ENCODE results near the gene SRGAP1. TPM values are rescaled to one million over a fixed set of nuclear protein-coding genes. Genes with fewer than 3 reads are reported as not detected.

The SRGAP1 gene
- polyA plus RNA-seq (ENCODE audit: insufficient read length) = 29.7 TPM
- long read RNA-seq, donor 1, transcript SRGAP1-205 (2 exons, 836 nt) = major isoform, 5 of 20 reads
- long read RNA-seq, donor 1, partial matches to known transcripts = 14 of 20 reads
- long read RNA-seq, donor 1, other reads (novel, unspliced or antisense) = 0 of 20 reads
- long read RNA-seq, donor 2, partial matches to known transcripts = 0 of 1 reads
- long read RNA-seq, donor 2, other reads (novel, unspliced or antisense) = 0 of 1 reads
- long read RNA-seq, donor 3, partial matches to known transcripts = 8 of 11 reads
- long read RNA-seq, donor 3, other reads (novel, unspliced or antisense) = 0 of 11 reads
- long read RNA-seq, donor 4 = 0 reads
- long read RNA-seq, donor 5 = 0 reads
- long read RNA-seq, donor 6, transcript SRGAP1-205 (2 exons, 836 nt) = major isoform, 5 of 5 reads
- long read RNA-seq, donor 6, partial matches to known transcripts = 0 of 5 reads
- long read RNA-seq, donor 6, other reads (novel, unspliced or antisense) = 0 of 5 reads
- long read RNA-seq, donor 7, partial matches to known transcripts = 5 of 9 reads
- long read RNA-seq, donor 7, other reads (novel, unspliced or antisense) = 0 of 9 reads
- long read RNA-seq, donor 8, partial matches to known transcripts = 0 of 1 reads
- long read RNA-seq, donor 8, other reads (novel, unspliced or antisense) = 0 of 1 reads

DNA sequence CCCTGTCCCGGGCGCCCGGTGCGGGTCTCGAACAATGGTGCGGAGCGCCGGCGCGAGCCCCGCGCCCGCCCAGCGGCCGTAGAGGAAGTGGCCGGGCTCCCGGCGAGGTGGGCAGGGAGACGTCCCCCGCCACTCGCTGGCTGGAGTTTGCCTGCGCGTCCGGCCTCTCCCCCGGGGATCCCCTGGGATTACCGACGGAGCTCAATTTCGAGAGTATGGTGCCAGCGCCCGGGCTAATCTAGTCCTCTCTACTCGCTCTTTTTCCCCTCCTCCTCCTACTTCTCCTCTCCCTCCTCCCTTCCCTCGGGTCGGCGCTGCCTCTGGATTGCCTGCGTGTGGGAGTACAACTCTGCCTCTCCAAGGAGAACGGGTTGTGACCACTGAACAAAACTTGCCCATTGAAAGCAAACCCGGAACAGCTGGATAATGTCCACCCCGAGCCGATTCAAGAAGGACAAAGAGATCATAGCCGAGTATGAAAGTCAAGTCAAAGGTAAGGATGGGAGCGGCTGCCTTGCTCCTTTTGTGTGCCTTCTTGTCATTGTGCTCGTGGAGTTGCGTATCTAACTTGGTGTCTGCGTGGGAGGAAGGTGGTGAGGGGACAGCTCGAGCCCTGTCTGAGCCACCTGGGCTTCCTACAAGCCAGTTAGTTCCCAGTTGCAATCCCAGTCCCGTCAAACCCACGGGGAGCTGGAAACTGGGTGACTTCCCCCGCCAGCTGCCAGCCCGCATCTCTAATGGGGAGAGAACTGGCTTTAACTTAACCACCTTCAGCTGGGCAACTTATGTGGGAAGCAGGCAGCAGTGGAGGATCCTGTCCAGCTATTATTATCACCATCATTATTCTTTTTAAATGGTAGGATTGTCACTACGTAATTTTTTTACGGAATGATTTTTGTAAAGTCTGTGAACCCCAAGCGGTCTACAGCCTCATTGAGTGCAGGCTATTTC lies at the start of gene SRGAP1:
SRGAP1 (plus strand) TSS at position 310 of the 951 bp plus-strand sequence; CDS start at position 427, 117 bp downstream.
- peak; percentile 81 for DNase-seq

DNA sequence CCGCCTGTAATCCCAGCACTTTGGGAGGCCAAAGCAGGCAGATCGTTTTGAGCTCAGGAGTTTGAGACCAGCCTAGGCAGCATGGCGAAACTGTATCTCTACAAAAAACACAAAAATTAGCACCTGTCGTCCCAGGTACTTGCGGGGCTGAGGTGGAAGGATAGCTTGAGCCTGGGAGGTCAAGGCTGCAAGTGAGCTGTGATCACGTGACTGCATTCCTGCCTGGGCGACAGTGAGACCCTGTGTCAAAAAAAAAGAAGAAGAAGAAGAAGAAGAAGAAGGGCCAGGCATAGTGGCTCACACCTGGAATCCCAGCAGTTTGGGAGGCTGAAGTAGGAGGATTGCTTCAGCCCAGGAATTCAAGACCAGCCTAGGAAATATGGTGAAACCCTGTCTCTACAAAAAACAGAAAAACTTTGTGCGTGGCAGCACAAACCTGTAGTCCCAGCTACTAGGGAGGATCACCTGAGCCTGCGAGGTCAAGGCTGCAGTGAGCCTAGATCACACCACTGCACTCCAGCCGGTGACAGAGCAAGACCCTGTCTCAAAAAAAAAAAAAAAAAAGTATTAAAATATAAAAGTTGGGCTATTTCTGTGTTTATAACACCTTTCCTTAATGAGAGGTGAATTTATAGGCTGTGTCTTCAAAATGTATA lies 49.3 kb upstream of the SRGAP1 start:
- DNase-seq = no peak

GRCh38 chr12:63795944-63796343 lies 48.6 kb upstream of the SRGAP1 start:
- no peak for DNase-seq

DNA sequence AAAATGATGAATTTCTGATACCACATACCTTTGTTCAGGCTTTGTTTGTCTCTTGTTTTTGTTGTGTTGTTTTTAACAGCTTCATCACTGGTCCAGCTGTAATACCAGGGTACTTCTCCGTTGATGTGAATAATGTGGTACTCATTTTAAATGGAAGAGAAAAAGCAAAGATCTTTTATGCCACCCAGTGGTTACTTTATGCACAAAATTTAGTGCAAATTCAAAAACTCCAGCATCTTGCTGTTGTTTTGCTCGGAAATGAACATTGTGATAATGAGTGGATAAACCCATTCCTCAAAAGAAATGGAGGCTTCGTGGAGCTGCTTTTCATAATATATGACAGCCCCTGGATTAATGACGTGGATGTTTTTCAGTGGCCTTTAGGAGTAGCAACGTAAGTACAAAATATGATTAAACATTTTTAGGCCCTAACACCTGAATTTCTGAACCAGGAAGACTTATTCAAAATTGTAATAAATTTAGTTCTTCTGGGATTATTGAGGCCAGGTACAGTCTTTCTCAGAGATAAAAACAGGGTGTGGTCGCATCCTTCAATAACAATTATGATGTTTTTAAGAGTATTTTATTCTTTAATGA lies 42.4 kb upstream of the SRGAP1 start:
- no peak for DNase-seq

DNA sequence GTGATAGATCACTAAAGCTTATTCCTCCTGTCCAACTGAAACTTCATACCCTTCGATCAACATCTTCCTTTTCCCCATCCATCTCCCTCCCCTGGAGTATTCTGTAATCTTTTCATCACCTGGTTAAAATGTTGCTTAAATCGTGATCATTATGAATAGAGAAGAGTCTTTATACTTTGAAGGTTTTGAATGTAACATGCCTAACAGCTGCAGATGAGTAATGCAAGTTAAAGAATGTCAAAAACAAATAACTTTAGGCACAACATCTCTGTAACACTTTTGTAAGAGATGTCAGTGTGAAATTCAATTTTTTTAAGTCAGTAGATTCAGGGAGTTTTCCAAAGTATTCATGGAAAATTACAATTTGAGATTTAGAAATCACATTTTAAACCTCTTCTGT lies 39.8 kb upstream of the SRGAP1 start:
- no peak for DNase-seq

GRCh38 chr12:63805704-63806672 lies 38.5 kb upstream of the SRGAP1 start:
- DNase-seq = no peak

DNA sequence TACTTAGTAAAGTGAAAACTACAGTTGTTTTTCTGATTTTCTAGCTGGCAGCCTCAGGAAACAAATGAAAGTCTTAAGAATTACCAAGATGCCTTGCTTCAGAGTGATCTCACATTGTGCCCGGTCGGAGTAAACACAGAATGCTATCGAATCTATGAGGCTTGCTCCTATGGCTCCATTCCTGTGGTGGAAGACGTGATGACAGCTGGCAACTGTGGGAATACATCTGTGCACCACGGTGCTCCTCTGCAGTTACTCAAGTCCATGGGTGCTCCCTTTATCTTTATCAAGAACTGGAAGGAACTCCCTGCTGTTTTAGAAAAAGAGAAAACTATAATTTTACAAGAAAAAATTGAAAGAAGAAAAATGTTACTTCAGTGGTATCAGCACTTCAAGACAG lies 35.9 kb upstream of the SRGAP1 start:
- DNase-seq = no peak

DNA sequence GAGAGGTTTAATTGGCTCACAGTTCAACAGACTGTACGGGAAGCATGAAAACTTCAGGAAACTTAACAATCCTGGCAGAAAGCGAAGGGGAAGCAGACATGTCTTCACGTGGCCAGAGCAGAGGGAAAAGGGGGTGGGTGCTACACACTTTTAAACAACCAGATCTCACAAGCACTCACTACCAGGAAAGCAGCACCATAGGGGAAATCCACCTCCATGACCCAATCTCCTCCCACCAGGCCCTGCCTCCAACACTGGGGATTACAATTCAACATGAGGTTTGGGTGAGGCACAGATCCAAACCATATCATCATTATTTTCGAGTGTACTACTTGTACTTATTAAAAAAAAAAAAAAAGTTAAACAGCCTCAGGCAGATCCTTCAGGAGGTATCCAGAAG lies 34.9 kb upstream of the SRGAP1 start:
- DNase-seq = no peak

- no peak for DNase-seq
Observed at GRCh38 chr12:63811334-63811733, 33.2 kb upstream of the SRGAP1 start.

DNA sequence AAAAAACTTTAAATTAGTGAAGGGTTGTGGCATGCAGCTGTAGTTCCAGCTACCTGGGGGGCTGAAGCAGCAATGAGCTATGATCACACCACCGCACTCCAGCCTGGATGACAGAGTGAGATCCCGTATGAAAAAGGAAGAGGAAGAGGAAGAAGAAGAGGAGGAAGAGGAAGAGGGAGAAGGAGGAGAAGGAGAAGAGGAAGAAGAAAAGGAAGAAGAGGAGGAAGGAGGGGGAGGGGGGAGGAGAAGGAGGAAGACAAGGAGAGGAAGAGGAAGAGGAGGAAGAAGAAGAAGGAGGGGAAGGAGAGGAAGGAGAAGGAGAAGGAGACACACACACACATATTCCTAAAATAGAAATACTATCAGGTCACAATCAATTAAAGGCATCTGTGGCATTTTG lies 32.7 kb upstream of the SRGAP1 start:
- no peak for DNase-seq

DNA sequence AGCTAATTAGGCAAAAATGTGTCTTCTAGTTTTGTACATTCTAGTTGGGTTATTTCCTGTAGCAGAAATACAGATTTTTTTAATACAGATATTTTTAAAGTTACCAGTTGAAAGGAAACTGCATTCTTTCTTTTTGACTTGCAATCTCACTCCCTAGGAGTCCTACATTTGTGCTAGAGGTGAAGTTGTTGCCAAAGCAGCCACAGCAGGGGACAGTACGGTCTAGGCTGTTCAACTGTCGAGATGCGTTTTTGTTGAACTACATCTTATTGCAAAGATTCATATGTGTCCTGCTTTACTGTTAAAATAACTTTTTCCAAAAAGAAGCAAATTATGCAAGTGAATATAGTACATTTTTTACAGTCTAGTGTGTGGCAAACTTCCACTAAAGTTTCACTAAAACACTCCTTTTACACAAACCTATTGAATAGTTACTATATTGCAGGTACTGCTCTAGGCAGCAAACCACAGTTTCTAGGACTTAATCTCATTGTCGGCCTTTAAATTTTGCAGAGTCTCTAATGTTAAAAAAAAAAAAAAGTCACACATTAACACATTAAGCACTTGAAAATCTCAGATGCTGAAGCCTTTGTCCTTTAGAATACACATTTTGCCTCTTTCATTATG lies 30.2 kb upstream of the SRGAP1 start:
- no peak for DNase-seq

DNA sequence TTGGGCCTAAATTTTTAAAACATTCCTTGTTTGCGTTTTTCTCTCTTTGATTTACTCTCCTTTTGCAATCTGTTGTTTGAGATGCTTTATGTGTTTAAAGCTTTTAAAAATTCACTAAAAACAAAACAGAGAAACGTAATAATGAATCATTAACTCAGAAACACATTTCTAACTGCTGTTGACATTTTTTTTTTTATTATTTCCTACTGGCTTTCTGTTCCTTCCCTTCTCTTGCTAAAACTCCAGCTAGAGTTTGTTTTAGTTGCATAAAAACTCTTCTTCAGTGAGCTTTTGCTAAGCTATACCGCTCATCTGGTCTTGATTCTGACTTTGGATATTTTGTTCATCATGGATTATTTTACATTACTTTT lies 29.0 kb upstream of the SRGAP1 start:
- DNase-seq = no peak

GRCh38 chr12:63816031-63816430 lies 28.5 kb upstream of the SRGAP1 start:
- DNase-seq = no peak

DNA sequence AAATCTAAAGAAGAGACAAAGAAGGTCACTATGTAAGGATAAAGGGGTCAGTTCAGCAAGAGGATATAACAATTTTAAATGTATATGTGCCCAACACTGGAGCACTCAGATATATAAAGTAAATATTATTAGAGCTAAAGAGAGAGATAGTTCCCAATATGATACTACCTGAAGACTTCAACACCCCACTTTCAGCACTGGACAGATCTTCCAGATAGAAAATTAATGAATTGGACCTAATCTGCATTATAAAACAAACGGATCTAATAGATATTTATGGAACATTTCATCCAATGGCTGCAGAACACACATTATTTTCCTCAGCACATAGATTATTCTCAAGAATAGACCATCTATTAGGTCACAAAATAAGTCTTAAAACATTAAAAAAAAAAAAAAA lies 24.1 kb upstream of the SRGAP1 start:
- DNase-seq = no peak

DNA sequence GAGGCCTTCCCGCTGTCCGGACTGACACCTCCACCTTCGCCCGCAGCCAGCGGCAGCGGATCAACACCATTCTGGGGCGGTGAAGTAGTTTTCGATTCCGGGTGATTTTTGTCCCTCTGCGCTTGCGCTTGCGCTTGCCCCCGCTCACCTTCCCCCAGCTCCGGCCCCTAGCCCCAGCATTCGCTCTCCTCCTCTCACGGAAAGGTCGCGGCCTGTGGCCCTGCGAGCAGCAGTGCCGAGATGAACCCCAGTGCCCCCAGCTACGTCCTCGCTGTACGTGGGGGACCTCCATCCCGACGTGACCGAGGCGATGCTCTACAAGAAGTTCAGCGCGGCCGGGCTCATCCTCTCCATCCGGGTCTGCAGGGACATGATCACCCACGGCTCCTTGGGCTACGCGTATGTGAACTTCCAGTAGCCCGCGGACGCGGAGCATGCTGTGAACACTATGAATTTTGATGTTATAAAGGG lies 22.7 kb upstream of the SRGAP1 start:
- peak; percentile 17 for DNase-seq

- no peak for DNase-seq
Observed at GRCh38 chr12:63822352-63822751, 22.1 kb upstream of the SRGAP1 start.

DNA sequence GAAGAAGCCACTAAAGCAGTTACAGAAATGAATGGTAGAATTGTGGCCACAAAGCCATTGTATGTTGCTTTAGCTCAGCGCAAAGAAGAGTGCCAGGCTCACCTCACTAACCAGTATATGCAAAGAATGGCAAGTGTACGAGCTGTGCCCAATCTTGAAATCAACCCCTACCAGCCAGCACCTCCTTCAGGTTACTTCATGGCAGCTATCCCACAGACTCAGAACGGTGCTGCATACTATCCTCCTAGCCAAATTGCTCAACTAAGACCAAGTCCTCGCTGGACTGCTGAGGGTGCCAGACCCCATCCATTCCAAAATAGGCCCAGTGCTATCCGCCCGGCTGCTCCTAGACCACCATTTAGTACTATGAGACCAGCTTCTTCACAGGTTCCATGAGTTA lies 21.5 kb upstream of the SRGAP1 start:
- no peak for DNase-seq

GRCh38 chr12:63826006-63826585 lies 18.4 kb upstream of the SRGAP1 start:
- DNase-seq = no peak

DNA sequence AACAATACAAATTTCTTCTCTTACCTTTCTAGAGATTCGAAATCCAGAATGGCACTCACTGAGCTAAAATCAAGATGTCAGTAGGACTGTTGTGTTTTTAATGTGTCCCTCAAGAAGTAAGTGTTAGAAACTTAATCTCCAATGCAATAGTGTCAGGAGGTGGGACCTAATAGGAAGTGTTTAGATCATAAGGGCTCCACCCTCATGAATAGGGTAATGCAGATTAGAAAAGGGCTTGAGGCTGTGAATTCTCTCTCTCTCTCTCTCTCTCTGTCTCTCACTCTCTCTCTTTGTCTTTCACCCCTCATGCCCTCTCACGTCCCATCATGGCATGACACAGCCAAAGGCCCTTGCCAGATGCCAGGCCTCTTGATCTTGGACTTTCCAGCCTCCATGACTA lies 15.6 kb upstream of the SRGAP1 start:
- no peak for DNase-seq
